AG20443 (cell line): ENCODE measurements around the gene P2RX7.
"Not testable (repeated sequence)": the region's sequence is repeated elsewhere in the genome, so short reads cannot be mapped to it uniquely, and the experiment has no call there.

ENCODE experiments used
- DNase-seq: peaks from one replicate; pipeline ENCODE4 v3.0.0; 2012; ENCODE audit warnings: low spot score, mixed read lengths

P2RX7 gene

DNA sequence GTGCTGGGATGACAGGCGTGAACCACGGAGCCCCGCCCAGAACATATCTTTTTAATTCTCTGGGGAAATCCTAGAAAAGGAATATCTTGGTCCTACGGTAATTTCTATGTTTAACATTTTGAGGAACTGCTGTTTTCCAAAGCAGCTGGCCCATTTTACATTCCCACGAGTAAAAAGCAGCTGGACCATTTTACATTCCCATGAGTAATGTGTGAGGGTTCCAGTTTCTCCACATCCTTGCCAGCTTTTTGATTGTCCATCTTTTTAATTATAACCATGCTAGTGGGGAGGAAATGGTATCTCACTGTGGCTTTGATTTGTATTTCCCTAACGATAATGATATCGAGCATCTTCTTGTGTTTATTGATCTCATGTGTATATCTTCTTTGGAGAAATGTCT is 72.8 kb downstream of the P2RX7 start:
- no peak for DNase-seq

DNA sequence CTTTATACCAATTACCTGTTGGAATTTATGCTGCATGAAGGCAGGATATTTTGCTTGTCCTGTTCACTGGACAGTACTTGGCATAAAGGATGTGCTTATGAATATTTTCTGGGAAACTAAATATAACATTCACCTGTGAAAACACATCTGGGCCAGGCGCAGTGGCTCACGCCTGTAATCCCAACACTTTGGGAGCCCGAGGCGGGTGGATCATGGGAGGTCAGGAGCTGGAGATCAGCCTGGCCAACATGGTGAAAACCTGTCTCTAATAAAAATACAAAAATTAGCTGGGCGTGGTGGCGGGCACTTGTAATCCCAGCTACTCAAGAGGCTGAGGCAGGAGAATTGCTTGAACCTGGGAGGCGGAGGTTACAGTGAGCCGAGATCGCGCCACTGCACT is 75.9 kb downstream of the P2RX7 start:
- DNase-seq = not testable (repeated sequence)

DNA sequence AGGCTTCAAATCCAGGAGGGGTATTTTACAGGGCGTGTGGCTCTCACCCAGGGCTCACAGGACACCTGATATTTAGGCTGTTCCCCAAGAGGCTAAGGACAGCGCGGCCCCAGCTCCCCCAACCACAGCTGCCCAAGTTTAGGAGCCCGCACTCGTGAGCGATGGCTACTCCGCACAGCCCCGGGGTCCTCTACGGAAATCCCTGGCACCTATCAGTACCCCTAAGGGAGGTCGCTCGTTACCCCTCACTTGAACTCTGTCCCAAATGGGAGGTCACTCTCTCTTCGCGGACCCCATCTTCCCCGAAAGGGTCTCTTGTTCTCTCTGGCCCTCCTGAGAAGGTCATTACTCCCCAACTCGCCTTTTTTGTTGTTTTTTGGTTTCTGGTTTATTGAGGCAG is 76.5 kb downstream of the P2RX7 start:
- no peak for DNase-seq

DNA sequence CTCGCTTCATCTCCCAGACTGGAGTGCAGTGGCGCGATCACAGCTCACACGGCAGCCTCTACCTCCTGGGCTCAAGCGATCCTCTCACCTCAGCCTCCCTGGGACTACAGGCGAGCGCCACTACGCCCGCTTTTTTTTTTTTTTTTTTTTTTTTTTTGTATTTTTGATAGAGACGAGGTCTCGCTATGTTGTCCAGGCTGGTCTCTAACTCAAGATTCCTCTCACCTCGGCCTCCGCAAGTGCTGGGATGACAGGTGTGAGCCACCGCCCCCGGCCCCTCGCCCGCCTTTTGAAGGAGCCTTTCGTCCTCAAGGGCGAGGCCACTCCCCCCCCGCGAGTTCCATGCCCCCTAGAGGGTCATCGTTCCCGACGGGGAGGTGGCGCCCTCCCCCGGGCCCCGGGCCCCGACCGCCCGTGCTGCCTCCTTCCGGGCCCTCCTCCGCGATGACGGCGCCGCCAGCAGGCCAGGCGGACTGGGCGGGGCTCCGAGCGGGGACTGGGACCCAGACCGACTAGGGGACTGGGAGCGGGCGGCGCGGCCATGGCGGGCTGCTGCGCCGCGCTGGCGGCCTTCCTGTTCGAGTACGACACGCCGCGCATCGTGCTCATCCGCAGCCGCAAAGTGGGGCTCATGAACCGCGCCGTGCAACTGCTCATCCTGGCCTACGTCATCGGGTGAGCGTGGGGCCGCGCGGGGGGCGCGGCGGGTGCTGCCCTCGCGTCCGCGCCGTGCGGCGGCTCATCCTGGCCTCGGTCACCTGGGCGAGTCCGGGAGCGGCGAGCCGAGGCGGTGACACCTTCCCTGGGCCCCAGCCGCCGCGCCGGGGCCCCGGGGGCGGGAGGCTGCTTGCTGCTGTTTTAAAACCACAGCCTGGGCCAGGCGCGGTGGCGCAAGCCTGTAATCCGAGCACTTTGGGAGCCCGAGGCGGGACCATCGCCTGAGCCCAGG is 77.2 kb downstream of the P2RX7 start, which contains the start of gene P2RX4:
Gene P2RX4, plus strand, starts transcription at position 506 of the 949 bp plus-strand sequence. Its CDS starts 36 bp downstream, at position 542.
- peak; percentile 93 for DNase-seq

DNA sequence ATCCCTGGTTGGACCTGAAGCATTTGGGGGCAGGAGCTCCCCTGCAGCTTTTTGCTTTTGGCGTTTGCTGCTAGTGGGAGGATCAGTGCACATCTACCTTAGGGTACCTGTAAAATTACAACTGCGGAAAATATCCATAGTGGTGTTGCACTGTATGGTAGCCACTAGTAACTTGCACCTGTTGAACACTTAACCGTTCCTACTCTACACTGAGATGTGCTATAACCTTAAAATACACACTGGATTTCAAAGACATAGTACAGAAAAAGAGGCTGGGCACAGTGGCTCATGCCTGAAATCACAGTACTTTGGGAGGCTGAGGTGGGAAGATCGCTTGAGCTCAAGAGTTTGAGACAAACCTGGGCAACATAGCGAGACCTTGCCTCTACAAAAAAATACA is 80.2 kb downstream of the P2RX7 start:
- DNase-seq = no peak

DNA sequence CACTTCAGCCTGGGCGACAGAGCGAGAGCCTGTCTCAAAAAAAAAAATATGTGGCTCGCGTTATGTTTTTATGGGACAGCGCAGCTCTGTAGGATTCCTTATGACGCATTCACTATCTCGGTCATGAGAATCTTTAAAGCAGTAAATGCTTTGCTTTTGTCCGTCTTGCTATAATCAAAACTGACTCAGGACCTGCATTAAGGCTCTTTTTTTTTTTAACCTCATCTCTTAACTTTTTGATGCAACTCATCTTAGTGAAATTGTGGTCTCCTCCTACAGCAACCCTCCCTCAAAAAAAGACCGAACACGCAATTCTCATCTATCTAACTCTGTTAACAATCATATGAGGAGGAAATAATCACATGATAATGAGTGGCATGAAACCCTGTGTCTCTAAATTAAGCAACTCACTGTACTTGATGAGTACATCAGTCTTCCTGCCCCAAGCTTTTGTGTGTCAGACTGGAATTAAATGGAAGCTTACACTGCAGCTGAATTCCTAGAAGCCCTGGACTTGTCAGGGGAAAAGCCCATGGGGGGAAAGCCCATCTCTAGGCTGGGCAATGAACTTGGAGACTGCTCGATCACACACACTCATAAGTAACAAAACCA is 81.6 kb downstream of the P2RX7 start:
- no peak for DNase-seq

DNA sequence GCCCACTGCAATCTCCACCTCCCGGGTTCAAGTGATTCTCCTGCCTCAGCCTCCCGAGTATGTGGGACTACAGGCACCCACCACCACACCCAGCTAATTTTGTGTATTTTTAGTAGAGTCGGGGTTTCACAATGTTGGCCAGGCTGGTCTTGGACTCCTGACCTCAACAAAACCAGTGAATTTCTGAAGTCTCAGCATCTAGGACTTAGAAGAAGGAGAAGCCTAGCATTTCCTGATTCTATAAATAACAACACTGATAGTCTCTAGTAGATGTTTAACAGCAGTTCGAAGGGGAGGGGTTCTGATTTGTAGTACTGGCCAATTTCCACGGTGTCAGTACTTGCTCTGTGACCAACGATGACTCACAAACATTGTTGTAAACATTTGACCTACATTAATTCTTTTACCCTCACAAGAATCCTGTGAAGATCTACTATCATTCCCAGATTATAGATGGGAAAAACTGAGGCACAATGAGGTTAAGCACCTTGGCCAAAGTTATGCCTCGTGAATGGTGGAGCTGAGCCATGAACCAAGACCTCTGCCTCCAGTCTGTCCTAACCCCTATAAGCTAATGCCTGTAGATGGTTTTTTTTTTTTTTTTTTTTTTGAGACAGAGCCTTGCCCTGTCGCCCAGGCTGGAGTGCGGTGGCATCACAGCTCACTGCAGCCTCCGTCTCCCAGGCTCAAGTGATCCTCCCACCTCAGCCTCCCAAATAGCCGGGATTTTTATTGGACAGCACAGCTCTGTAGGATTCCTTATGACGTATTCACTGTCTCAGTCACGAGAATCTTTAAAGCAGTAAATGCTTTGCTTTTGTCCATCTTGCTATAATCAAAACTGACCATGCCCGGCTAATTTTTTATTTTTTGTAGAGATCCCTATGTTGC is 82.4 kb downstream of the P2RX7 start:
- peak; percentile 74 for DNase-seq

DNA sequence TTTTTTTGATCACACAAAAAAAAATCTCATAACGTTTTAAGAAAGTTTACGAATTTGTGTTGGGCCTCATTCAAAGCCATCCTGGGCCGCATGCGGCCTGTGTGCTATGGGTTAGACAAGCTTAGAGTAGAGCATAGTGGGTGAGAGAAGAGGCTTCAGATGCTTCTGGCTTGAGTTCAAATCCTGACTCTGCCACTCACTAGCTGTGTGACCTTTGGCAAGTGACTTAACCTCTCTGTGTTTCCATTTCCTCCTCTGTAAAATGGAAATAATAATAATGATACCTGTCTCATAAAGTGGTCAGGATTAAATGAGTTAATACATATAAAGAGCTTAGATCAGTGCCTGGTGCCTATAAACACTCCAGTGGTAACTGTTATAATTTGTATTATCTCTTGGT is 83.4 kb downstream of the P2RX7 start:
- DNase-seq = no peak

DNA sequence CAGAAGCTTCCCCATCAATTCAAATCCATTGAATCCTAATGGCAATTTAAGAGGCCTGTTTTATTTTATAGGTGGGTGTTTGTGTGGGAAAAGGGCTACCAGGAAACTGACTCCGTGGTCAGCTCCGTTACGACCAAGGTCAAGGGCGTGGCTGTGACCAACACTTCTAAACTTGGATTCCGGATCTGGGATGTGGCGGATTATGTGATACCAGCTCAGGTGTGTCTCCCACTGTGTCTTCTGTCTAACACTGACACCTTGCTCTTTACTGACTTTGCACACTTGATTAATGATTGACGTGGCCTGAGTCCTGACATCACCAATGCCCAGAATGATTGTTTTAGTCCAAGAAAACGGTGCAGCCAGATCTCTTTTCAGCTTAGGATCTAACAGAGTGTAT is 84.4 kb downstream of the P2RX7 start:
- no peak for DNase-seq

DNA sequence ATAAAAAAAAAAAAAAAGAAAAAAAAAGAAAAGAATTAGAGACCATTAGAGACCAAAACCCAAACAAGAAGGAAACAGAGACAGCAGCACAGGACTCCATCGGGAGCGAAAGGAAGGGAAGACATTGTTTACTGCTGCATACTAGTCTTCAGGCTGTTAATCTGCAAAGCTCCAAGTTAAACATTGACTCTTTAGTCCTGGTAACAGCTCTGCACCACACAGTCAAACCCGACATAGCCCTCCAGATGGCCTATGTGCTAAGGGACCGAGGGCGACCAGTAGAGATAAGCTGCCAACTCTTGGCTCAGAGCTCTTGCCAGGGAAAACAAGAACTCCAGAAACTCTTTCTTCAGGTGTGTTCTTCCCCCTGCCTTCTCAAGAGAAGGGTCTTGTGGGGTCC is 85.1 kb downstream of the P2RX7 start:
- DNase-seq = no peak

DNA sequence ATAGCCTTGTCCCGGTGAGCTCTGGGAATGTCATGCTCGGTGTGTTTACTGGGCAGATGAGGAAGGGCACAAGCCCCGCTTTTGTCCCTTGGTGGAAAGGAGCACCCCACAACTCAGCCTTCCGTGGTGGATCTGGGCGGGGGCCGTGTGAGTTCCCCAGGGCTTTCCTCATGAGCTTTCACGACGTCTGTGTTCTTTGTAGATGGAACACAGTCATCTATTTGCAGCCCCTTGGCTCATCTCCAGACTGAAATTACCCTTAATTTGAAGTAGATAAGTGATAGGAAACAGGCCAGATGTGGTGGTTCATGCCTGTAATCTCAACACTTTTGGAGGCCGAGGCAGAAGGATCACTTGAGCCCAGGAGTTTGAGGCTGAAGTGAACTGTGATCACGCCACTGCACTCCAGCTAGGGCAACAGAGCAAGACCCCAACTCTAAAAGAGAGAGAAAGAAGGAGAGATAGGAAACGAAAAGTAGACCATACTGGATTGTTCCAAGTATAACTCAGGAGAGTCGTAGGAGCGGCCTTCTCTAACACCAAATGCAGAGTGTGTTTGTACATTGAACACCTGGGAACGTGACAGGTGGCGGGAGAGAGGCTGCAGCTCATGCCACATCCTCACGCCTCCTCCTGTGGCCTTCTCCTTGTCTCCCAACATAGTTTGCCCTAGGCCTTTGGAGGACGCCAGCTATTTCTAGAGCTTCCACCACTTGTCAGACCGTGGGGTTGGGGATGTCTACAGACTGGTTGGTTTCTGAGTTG is 86.1 kb downstream of the P2RX7 start:
- no peak for DNase-seq

DNA sequence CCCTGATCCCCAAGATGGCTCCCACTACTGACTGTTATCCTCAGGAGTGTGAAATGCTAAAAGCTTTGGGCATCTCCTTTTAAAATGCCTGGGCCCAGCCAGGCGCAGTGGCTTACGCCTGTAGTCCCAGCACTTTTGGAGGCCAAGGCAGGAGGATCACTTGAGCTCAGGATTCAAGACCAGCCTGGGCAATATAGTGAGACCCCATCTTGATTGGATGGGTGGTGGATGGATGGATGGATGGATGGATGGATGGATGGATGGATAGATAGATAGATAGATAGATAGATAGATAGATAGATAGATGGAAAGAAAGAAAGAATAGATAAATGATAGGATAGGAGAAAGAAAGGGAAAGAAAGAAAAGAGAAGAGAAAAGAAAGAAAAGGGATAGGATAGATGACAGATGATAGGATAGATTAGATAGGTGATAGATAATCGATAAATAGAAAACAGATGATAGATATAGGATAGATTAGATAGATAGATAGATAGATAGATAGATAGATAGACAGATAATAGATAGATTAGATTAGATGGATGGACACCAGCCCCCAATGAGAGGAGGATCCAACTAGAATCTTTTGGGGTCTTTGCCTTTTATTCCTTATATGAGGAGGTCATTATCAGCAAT is 86.8 kb downstream of the P2RX7 start:
- DNase-seq = no peak

DNA sequence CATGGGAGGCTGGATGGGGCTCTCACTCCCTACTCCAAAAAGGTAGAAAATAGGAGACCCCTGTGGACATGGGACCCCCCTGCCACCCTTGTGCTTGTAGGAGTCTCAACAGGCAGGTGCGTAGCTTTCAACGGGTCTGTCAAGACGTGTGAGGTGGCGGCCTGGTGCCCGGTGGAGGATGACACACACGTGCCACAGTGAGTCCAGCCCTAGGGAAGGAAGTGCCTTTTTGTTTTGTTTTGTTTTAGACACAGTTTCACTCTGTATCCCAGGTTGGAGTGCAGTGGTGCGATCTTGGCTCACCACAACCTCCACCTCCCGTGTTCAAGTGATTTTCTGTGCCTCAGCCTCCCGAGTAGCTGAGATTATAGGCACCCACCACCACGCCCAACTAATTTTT is 90.2 kb downstream of the P2RX7 start:
- no peak for DNase-seq

DNA sequence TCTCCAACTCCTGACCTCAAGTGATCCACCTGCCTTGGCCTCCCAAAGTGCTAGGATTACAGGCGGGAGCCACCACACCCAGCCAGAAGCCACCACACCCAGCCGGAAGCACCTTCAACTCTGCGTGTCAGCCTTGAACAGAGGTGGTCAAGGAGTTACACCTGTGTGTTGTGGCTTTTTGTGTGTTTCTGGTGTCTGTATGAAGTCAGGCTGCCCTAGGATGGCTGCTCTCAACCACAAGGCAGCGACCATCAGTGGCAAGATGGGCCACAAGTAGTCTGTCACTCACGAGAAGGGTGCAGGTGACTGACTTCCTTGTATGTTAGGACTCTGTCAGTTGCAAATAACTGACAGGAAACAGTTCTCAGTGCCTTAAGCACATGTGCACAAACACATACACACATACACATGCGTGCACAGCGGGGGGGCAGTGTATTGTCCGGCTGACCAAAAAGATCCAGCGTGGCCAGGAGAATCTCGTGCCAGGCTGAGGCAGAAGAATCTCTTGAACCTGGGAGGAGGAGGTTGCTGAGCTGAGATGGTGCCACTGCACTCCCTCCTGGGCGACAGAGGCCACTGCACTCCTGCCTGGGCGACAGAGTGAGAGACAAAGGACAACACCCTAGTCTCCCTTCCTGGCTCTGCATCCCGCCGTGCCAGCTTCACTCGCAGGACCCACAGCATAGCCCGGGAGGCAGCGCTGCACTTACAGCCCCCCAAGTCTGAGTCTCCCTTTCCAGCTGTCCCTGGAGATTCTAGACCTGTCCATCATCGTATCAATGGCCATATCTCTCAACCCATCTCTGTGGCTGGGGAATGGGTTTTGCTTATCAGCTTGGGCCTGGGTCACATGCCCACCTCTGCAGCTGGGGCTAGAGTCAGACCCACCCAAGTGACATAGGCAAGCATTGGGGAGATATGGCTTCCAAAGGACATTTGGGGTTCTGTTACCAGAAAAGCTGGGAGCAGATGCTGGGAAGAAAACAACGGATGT is 90.9 kb downstream of the P2RX7 start:
- DNase-seq = no peak

DNA sequence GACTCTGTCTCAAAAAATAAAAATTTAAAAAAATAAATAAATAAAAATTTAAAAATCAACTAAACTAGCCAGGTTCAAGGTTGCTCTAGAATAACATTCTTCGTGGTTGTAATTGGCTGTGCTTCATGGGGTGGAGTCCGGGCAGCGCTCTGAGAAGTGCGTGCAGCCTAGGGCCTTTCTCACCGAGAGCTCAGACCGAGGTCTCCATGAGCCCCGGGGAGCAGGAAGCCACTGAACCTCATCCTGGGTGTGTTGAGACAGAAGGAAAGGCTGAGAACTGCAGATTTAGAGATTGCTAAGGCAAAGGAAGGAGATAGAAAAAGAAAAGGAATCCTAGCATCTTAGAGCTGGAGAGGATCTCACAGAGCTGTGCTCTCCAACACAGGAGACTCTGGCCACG is 91.9 kb downstream of the P2RX7 start:
- DNase-seq = peak; percentile 7

DNA sequence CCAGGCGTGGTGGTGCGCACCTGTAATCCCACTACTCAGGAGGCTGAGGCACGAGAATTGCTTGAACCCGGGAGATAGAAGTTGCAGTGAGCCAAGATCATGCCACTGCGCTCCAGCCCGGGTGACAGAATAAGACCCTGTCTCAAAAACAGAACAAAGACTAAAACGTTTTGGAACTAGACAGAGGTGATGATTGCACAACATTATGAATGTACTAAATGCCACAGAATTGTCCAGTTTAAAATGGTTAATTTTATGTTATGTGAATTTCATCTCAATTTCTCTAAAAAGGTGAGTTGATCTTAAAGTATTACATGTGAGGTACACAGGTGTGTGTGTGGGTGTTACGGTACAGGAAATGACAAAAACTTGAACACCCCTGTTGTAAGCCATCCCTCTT is 93.7 kb downstream of the P2RX7 start:
- no peak for DNase-seq

DNA sequence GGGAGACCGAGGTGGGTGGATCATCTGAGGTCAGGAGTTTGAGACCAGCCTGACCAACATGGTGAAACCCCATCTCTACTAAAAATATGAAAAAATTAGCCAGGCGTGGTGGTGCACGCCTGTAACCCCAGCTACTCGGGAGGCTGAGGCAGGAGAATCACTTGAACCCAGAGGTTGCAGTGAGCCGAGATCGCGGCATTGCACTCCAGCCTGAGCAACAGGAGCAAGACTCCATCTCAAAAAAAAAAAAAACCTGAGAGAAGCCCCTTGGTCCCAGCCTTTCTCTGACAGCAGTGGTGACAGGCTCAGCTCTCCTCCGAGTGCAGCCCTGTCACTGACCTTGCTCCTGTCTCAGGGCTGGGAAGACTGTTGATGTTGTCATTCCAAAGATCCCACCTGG is 94.2 kb downstream of the P2RX7 start:
- not testable (repeated sequence) for DNase-seq

DNA sequence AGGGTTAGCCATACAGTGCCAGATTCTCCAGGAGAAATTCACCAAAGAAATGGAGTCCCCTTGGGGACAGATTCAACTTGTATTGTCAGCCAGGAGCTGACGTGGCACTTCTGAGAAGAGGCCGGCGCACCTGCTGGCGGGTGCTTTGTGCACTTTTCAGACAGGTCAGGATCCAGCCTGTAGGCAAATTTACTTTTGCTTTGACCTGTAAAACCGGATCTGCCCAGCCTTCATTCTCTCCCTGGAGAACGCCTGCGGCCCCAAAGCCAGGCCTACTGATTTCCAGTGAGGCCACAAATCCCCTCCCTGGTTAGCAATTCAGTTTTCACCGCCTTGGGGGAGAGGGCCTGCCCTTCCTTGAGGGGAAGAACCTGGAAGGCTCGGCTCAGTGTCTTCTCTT is 94.6 kb downstream of the P2RX7 start:
- DNase-seq = no peak

DNA sequence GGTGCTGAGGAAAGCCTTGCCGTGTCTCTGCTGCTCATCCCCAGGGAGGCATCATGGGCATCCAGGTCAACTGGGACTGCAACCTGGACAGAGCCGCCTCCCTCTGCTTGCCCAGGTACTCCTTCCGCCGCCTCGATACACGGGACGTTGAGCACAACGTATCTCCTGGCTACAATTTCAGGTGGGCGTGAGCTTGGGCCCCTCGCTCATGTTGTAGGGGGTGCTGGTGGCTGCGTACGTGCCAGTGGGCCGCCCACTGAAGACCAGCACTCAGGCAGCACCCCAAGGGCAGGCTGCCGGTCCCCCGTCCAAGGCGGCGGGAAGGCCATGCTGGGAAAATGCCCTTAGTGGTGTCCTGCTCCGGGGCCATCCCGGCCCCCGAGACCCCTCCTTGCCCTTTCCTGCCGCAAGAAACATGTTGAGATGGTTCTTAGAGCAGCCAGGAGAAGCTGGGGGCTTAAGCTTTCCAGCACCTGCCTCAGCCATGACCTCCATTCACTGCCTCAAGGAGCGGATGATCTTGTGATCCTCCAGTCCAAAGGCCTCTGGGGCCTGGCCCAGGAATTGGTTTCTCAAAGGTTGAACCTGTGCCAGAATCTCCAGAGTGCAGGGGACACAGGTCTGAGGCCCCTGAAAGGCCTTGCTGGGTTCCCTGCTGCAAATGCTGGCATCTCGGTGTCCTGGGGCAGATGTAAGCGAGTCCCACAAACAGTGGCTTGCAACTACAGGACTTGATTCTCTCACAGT is 96.4 kb downstream of the P2RX7 start:
- no peak for DNase-seq
